Panc1 (cell line): ENCODE data around the gene LY6G6C. TPM values are rescaled to one million over a fixed set of nuclear protein-coding genes. Genes with fewer than 3 reads are reported as not detected.

Experiments
- ATAC-seq: fragments of 200-7000 bp; cut with Tn5 transposase; 2 replicates; pipeline ENCODE4 v1.9.1; 2020; ENCODE audit warnings: mild to moderate bottlenecking, moderate library complexity
- BruUV-seq: library from RNA; stranded (reverse); fragments of 400-500 nt; replicated peaks from 2 replicates; lab custom pipeline; 2021; lab: Mats Ljungman, UMichigan
- CTCF ChIA-PET: fragments of 300-600 bp; sonication (Branson Sonifier 250); formaldehyde crosslinking; loops from one replicate; lab custom pipeline; 2022; ENCODE audit warnings: antibody characterized with exemption; lab: Charles Lee
- POLR2A ChIA-PET: fragments of 300-600 bp; sonication (Branson Sonifier 250); formaldehyde crosslinking; loops from one replicate; lab custom pipeline; 2022; ENCODE audit warnings: antibody characterized with exemption; lab: Charles Lee
- DNase-seq: peaks from one replicate; pipeline ENCODE4 v3.0.0-alpha.2; 2010; ENCODE audit warnings: low read depth, low spot score
- H3K27ac ChIP-seq: 2 replicates; pipeline ENCODE4 v1.5.1; 2011; ENCODE audit warnings: mild to moderate bottlenecking, low read length, inconsistent platforms
- H3K27me3 ChIP-seq: fragments of 200-500 bp; sonication (Bioruptor generic); 2 replicates; pipeline ENCODE4 v1.6.0; 2014; ENCODE audit warnings: low read length, inconsistent platforms; ENCODE audit not compliant: control insufficient read depth, insufficient read depth
- H3K36me3 ChIP-seq: fragments of 200-500 bp; sonication (Bioruptor generic); 2 replicates; pipeline ENCODE4 v1.5.1; 2014; ENCODE audit warnings: inconsistent platforms, mild to moderate bottlenecking, low read length, moderate library complexity; ENCODE audit not compliant: control insufficient read depth, insufficient read depth
- H3K4me1 ChIP-seq: 2 replicates; pipeline ENCODE4 v1.5.1; 2011; ENCODE audit warnings: inconsistent platforms, mild to moderate bottlenecking, low read length, moderate library complexity; ENCODE audit not compliant: control insufficient read depth, insufficient read depth
- H3K4me3 ChIP-seq, 2 experiments: 2 replicates each; pipeline ENCODE4 v1.5.1; 2011 to 2012; ENCODE audit warnings: low read depth in 2 of 2, low read length in 2 of 2, mild to moderate bottlenecking in 2 of 2, inconsistent platforms in 1 of 2, moderate library complexity in 1 of 2
- H3K9me3 ChIP-seq: fragments of 200-500 bp; sonication (Bioruptor generic); 2 replicates; pipeline ENCODE4 v1.5.1; 2014; ENCODE audit warnings: low read depth, mild to moderate bottlenecking, inconsistent platforms, low read length, moderate library complexity; ENCODE audit not compliant: control insufficient read depth, insufficient read depth
- POLR2AphosphoS5 ChIP-seq: IDR thresholded peaks from 2 replicates; pipeline ENCODE4 v1.6.1; 2012; ENCODE audit warnings: mild to moderate bottlenecking, low read depth, low read length, moderate library complexity
- SIN3A ChIP-seq: IDR thresholded peaks from 2 replicates; pipeline ENCODE4 v1.6.1; 2012; ENCODE audit warnings: low read depth, mild to moderate bottlenecking, low read length, moderate library complexity, borderline replicate concordance; ENCODE audit not compliant: insufficient read depth
- TCF7L2 ChIP-seq: IDR thresholded peaks from 2 replicates; pipeline ENCODE4 v1.6.1; 2011; ENCODE audit warnings: mild to moderate bottlenecking, low read depth, low read length, inconsistent platforms
- in situ Hi-C: cut with HindIII; loops from 2 replicates; pipeline ENCODE4 v1.10.0; 2016; ENCODE audit warnings: low sequenced_read_pairs, low pct_unique_long_range_greater_than_20kb
- intact Hi-C: fragments of 100-400 bp; cut with micrococcal nuclease; formaldehyde crosslinking; loops from one replicate; pipeline ENCODE4 v1.10.0; 2022; ENCODE audit not compliant: unreplicated experiment
- total RNA-seq: library from RNA; stranded (reverse); gene quantifications from one replicate; pipeline ENCODE4 v1.2.1, GENCODE V29; 2021; ENCODE audit not compliant: unreplicated experiment
- TF ChIP-seq, protein P1 (sequence below), 2 experiments: IDR thresholded peaks; 2 replicates each; pipeline ENCODE4 v1.6.1; 2011 to 2012; ENCODE audit warnings: low read depth in 2 of 2, control low read depth in 1 of 2, low read length in 1 of 2, mild to moderate bottlenecking in 1 of 2, moderate library complexity in 1 of 2; ENCODE audit not compliant: insufficient read depth in 1 of 2
- TF ChIP-seq, protein P2 (sequence below): fragments of 450-650 bp; IDR thresholded peaks from 2 replicates; pipeline ENCODE4 v1.5.1; 2017; ENCODE audit warnings: mild to moderate bottlenecking

The LY6G6C gene
- total RNA-seq, 1 experiment from 2014 or later = 0.23 TPM

DNA sequence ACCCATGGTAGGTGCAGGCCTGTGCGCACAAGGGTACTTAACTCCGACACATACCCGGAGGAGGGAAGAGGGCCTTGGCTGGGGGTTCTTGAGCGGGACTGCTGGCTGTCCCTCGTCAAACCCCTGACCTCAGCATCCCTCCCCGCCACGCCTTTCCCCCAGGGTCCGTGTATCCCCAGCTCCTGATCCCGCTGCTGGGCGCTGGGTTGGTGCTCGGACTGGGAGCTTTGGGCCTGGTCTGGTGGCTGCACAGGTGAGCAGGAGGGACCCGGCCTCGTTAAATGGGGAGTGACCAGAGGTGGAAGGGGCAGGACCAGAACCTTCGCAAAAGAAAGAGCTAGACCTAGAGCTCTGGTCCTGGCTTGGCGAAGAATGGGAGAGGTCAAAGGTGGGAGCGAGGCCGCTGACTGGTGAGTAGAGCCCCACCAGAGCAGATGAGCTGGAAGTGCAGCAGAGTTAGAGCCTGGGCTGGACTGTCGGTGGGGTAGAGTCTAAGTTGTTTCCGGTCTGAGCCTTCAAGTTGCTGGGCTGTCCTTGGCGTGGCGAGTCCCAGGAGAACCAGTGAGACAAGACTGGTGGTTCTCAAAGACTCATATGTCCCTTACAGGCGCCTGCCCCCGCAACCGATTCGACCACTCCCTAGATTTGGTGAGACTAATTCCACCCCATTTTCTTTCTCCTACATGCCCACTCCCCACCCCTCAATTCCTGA is 2.6 kb upstream of the LY6G6C start:
- no peak overlapping the region for H3K4me3 ChIP-seq
- no peaks in the 10 kb centered on the region for H3K27me3 ChIP-seq
- TF ChIP-seq, protein P1, sequence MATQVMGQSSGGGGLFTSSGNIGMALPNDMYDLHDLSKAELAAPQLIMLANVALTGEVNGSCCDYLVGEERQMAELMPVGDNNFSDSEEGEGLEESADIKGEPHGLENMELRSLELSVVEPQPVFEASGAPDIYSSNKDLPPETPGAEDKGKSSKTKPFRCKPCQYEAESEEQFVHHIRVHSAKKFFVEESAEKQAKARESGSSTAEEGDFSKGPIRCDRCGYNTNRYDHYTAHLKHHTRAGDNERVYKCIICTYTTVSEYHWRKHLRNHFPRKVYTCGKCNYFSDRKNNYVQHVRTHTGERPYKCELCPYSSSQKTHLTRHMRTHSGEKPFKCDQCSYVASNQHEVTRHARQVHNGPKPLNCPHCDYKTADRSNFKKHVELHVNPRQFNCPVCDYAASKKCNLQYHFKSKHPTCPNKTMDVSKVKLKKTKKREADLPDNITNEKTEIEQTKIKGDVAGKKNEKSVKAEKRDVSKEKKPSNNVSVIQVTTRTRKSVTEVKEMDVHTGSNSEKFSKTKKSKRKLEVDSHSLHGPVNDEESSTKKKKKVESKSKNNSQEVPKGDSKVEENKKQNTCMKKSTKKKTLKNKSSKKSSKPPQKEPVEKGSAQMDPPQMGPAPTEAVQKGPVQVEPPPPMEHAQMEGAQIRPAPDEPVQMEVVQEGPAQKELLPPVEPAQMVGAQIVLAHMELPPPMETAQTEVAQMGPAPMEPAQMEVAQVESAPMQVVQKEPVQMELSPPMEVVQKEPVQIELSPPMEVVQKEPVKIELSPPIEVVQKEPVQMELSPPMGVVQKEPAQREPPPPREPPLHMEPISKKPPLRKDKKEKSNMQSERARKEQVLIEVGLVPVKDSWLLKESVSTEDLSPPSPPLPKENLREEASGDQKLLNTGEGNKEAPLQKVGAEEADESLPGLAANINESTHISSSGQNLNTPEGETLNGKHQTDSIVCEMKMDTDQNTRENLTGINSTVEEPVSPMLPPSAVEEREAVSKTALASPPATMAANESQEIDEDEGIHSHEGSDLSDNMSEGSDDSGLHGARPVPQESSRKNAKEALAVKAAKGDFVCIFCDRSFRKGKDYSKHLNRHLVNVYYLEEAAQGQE (IDR thresholded peaks at IDR 0.05; ENCODE audit: insufficient read depth in 1 of 2, low read depth in 2 of 2, low read length in 1 of 2) = no peak
- no peak for TF ChIP-seq SIN3A
- H3K9me3 ChIP-seq = no peaks in the 10 kb centered on the region
- peaks cover 3% of the 10 kb centered on the region for H3K36me3 ChIP-seq
- H3K4me1 ChIP-seq = peaks cover 5% of the 10 kb centered on the region; the same call in 1 of the 2 replicates
- no peak for DNase-seq
- no TSS peak for BruUV-seq
- ATAC-seq = no peak
- intact Hi-C loops (no loop called here), in situ Hi-C loops (no loop called here)
- no peak overlapping the region for H3K27ac ChIP-seq
- CTCF ChIA-PET = no interaction called here
- POLR2A ChIA-PET = interaction anchor here (0.5 kb wide), 1 partner anchor 65 kb away, joined by 4 read pairs; no protein-coding TSS in a partner anchor

DNA sequence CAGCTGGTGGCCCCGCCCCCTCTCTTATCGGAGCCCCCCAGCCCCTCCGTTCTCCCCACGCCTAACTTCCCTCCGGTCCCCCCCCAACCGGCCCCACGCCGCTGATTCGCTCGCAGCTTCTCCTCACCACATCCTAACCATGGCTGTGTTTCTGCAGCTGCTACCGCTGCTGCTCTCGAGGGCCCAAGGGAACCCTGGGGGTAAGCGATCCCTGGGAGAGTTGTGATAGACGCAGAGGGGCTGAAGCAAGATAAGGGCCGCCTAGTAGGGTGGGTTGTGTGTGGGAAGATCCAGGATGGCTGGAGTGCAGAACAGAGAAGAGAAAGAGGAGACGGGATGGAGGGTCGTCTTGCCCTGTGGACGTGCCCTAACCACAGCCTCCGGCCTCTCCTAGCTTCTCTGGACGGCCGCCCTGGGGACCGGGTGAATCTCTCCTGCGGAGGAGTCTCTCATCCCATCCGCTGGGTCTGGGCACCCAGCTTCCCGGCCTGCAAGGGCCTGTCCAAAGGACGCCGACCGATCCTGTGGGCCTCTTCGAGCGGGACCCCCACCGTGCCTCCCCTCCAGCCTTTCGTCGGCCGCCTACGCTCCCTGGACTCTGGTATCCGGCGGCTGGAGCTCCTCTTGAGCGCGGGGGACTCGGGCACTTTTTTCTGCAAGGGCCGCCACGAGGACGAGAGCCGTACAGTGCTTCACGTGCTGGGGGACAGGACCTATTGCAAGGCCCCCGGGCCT is 1.9 kb upstream of the LY6G6C start, which contains the start of gene MPIG6B:
Gene MPIG6B, plus strand, starts transcription at position 129 of the 735 bp plus-strand sequence. Its CDS starts 11 bp downstream, at position 140.
- H3K9me3 ChIP-seq = no peaks in the 10 kb centered on the region
- in situ Hi-C loops (no loop called here), intact Hi-C loops (no loop called here)
- CTCF ChIA-PET = no interaction called here
- H3K4me1 ChIP-seq = 0 out of 2 replicates have a peak, but pooled peaks cover under 1% of the 10 kb centered on the region
- H3K27ac ChIP-seq = no peak within 1 kb of the TSS
- peaks cover 3% of the 10 kb centered on the region for H3K36me3 ChIP-seq
- TF ChIP-seq, protein P1 (IDR thresholded peaks at IDR 0.05; ENCODE audit: insufficient read depth in 1 of 2, low read depth in 2 of 2, low read length in 1 of 2) = no peak
- TF ChIP-seq, protein P2, sequence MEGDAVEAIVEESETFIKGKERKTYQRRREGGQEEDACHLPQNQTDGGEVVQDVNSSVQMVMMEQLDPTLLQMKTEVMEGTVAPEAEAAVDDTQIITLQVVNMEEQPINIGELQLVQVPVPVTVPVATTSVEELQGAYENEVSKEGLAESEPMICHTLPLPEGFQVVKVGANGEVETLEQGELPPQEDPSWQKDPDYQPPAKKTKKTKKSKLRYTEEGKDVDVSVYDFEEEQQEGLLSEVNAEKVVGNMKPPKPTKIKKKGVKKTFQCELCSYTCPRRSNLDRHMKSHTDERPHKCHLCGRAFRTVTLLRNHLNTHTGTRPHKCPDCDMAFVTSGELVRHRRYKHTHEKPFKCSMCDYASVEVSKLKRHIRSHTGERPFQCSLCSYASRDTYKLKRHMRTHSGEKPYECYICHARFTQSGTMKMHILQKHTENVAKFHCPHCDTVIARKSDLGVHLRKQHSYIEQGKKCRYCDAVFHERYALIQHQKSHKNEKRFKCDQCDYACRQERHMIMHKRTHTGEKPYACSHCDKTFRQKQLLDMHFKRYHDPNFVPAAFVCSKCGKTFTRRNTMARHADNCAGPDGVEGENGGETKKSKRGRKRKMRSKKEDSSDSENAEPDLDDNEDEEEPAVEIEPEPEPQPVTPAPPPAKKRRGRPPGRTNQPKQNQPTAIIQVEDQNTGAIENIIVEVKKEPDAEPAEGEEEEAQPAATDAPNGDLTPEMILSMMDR = no peak
- no peak for TF ChIP-seq POLR2AphosphoS5
- TF ChIP-seq SIN3A = no peak
- no peak for TF ChIP-seq TCF7L2
- H3K27me3 ChIP-seq = no peaks in the 10 kb centered on the region
- POLR2A ChIA-PET = interaction anchor here (0.5 kb wide), 1 partner anchor 65 kb away, joined by 4 read pairs; no protein-coding TSS in a partner anchor
- no peak within 1 kb of the TSS for H3K4me3 ChIP-seq
- BruUV-seq = no TSS peak
- no peak for ATAC-seq
- no peak for DNase-seq
